Upper lobe of left lung (tissue), 4 donors: ENCODE results near the gene SMIM28.

Source experiments
- CTCF ChIP-seq, 6 experiments: fragments of 450-650 bp in 4 of 6; fragments of 200-600 bp in 2 of 6; sonication (generic) in 2 of 6; IDR thresholded peaks; one replicate each; pipeline ENCODE4 v1.5.1; 2016 to 2019; ENCODE audit warnings: antibody characterized with exemption in 6 of 6
- POLR2A ChIP-seq, 4 donors: fragments of 450-650 bp; IDR thresholded peaks; one replicate each; pipeline ENCODE4 v1.5.1; 2016 to 2017; ENCODE audit warnings: antibody characterized with exemption in 4 of 4, mild to moderate bottlenecking in 2 of 4
- POLR2AphosphoS5 ChIP-seq, 2 donors: sonication (generic); formaldehyde crosslinking; IDR thresholded peaks; one replicate each; pipeline ENCODE4 v1.5.1; 2017; ENCODE audit warnings: antibody characterized with exemption in 2 of 2

- TF ChIP-seq CTCF (IDR thresholded peaks at IDR 0.05) (no peak), POLR2A (IDR thresholded peaks at IDR 0.05) (no peak), POLR2AphosphoS5 (IDR thresholded peaks at IDR 0.05) (no peak)
Measured at GRCh38 chr6:138421089-138421488, 43.4 kb downstream of the SMIM28 start.
